GM12878 (cell line): Measurements from ENCODE around the gene RSL24D1. TPM values are rescaled to one million over a fixed set of nuclear protein-coding genes. Genes with fewer than 3 reads are reported as not detected.

Experiments used
- ATAC-seq: fragments of 200-7000 bp; cut with Tn5 transposase; 3 replicates; pipeline ENCODE4 v1.9.1; 2020; ENCODE audit warnings: mild to moderate bottlenecking, moderate library complexity
- BruUV-seq: library from RNA; stranded (reverse); fragments of 400-500 nt; replicated peaks from 2 replicates; lab custom pipeline; 2021; lab: Mats Ljungman, UMichigan
- CTCF ChIA-PET: fragments of 300-600 bp; sonication (Branson Sonifier 250); formaldehyde crosslinking; extraction: SDS; loops from one replicate; lab custom pipeline; 2021; ENCODE audit warnings: inconsistent platforms; lab: Yijun Ruan, JAX
- POLR2A ChIA-PET: fragments of 350-600 bp; formaldehyde crosslinking; extraction: SDS; loops from one replicate; lab custom pipeline; 2021; ENCODE audit warnings: inconsistent platforms; lab: Charles Lee
- RAD21 ChIA-PET: fragments of 300-600 bp; sonication (Branson Sonifier 250); formaldehyde crosslinking; loops from one replicate; lab custom pipeline; 2023; ENCODE audit warnings: antibody characterized with exemption; ENCODE audit not compliant: unreplicated experiment; lab: Charles Lee
- SMC1A ChIA-PET: fragments of 300-600 bp; sonication (Branson Sonifier 250); formaldehyde crosslinking; loops from one replicate; lab custom pipeline; 2023; ENCODE audit not compliant: unreplicated experiment, uncharacterized antibody; lab: Charles Lee
- DNase-seq: peaks from one replicate; pipeline ENCODE4 v3.0.0-alpha.2; 2011; ENCODE audit warnings: low read depth, low spot score
- FAIRE-seq: peaks from 3 replicates; lab custom pipeline; 2011; peaks lifted over from hg19 to GRCh38; lab: Jason Lieb, UNC
- H2AFZ ChIP-seq: 2 replicates; pipeline ENCODE4 v1.6.0; 2011; ENCODE audit warnings: low read depth, low read length, control low read depth; ENCODE audit not compliant: control insufficient read depth
- H3K27ac ChIP-seq: 2 replicates; pipeline ENCODE4 v1.5.1; 2011; ENCODE audit warnings: control low read depth; ENCODE audit not compliant: control insufficient read depth, insufficient read depth
- H3K27me3 ChIP-seq, 2 experiments: replicated peaks in 1 of 2; 2 replicates each; pipeline versions ENCODE4 v1.6.0 to v1.6.1; 2011; ENCODE audit warnings: low read length in 1 of 2; ENCODE audit not compliant: control insufficient read depth in 2 of 2, insufficient read depth in 2 of 2
- H3K36me3 ChIP-seq, 2 experiments: 2 replicates each; pipeline ENCODE4 v1.5.1; 2011; ENCODE audit warnings: low read length in 1 of 2; ENCODE audit not compliant: control insufficient read depth in 2 of 2, insufficient read depth in 2 of 2
- H3K4me1 ChIP-seq: 2 replicates; pipeline ENCODE4 v1.6.1; 2011; ENCODE audit warnings: mild to moderate bottlenecking, low read length, moderate library complexity, mixed read lengths; ENCODE audit not compliant: control insufficient read depth, insufficient read depth
- H3K4me2 ChIP-seq: 2 replicates; pipeline ENCODE4 v1.6.0; 2011; ENCODE audit warnings: control low read depth; ENCODE audit not compliant: control insufficient read depth, insufficient read depth
- H3K4me3 ChIP-seq: fragments of 200-600 bp; sonication (generic); 2 replicates; pipeline ENCODE4 v1.5.1; 2016
- H3K79me2 ChIP-seq: 2 replicates; pipeline ENCODE4 v1.6.0; 2011; ENCODE audit warnings: low read length; ENCODE audit not compliant: control insufficient read depth, insufficient read depth
- H3K9ac ChIP-seq: 2 replicates; pipeline ENCODE4 v1.8.0; 2011; ENCODE audit warnings: low read length, control low read depth, mixed read lengths; ENCODE audit not compliant: control insufficient read depth, insufficient read depth
- H3K9me3 ChIP-seq: replicated peaks from 3 replicates; pipeline ENCODE4 v1.5.1; 2011; ENCODE audit warnings: mild to moderate bottlenecking, low read length; ENCODE audit not compliant: control insufficient read depth, insufficient read depth
- H4K20me1 ChIP-seq: 2 replicates; pipeline ENCODE4 v1.6.0; 2011; ENCODE audit not compliant: control insufficient read depth, insufficient read depth
- ATF7 ChIP-seq: fragments of 450-650 bp; IDR thresholded peaks from 2 replicates; pipeline ENCODE4 v1.6.1; 2016; ENCODE audit warnings: low read depth, mild to moderate bottlenecking
- IKZF2 ChIP-seq, 2 experiments: fragments of 450-650 bp; IDR thresholded peaks; 2 replicates each; pipeline ENCODE4 v1.6.1; 2017; ENCODE audit warnings: mild to moderate bottlenecking in 2 of 2, moderate library complexity in 2 of 2
- KAT2A ChIP-seq: conservative IDR thresholded peaks from 2 replicates; pipeline ENCODE4 v1.6.1; 2011; ENCODE audit warnings: low read depth, low read length; ENCODE audit not compliant: control insufficient read depth
- MEF2A ChIP-seq: IDR thresholded peaks from 2 replicates; pipeline ENCODE4 v1.6.1; 2011; ENCODE audit warnings: low read depth, mild to moderate bottlenecking, low read length, moderate library complexity; ENCODE audit not compliant: insufficient read depth
- MTA2 ChIP-seq: fragments of 450-650 bp; IDR thresholded peaks from 2 replicates; pipeline ENCODE4 v1.6.1; 2016; ENCODE audit warnings: low read depth, mild to moderate bottlenecking, moderate library complexity
- NFXL1 ChIP-seq: fragments of 450-650 bp; IDR thresholded peaks from 2 replicates; pipeline ENCODE4 v1.6.1; 2017; ENCODE audit warnings: antibody characterized with exemption, mild to moderate bottlenecking, borderline replicate concordance
- NR2F1 ChIP-seq: fragments of 450-650 bp; conservative IDR thresholded peaks from 2 replicates; pipeline ENCODE4 v1.6.1; 2017; ENCODE audit warnings: mild to moderate bottlenecking
- RCOR1 ChIP-seq: conservative IDR thresholded peaks from 2 replicates; pipeline ENCODE4 v1.6.1; 2012; ENCODE audit warnings: low read depth, low read length, improper control_type of control experiment
- SREBF1 ChIP-seq: IDR thresholded peaks from 2 replicates; pipeline ENCODE4 v1.6.1; 2012; ENCODE audit warnings: mild to moderate bottlenecking, low read length
- WGBS: methylation state at CpG from one replicate; pipeline ENCODE4 v1.1.6; 2016; ENCODE audit warnings: low lambda C conversion rate; ENCODE audit not compliant: insufficient replicate concordance, insufficient coverage; ENCODE audit errors: missing lambda C conversion rate; 5-methylcytosine and 5-hydroxymethylcytosine counted together
- in situ Hi-C: fragments of 300-500 bp; cut with MboI; formaldehyde crosslinking; loops from 9 replicates; pipeline ENCODE4 v1.14.3; 2018; ENCODE audit warnings: mixed read lengths
- intact Hi-C: fragments of 100-400 bp; cut with micrococcal nuclease; formaldehyde crosslinking; loops from one replicate; pipeline ENCODE4 v1.14.2; 2022; ENCODE audit not compliant: unreplicated experiment
- polyA plus RNA-seq, 11 experiments: library from polyadenylated mRNA; depleted of rRNA in 4 of 11; unstranded in 6 of 11; stranded (reverse) in 5 of 11; fragments of >200 nt; fragmentation: Nextera tagmentation in 4 of 11; fragmentation: Illumina TruSeq in 1 of 11; extraction: Ambion mirVana in 4 of 11; extraction: Trizol in 1 of 11; gene quantifications; 1 replicate in 1 of 11; 2 replicates in 10 of 11; pipeline versions ENCODE4 v1.2.1 to v1.2.3, GENCODE V29; 2011 to 2016; ENCODE audit warnings: inconsistent platforms in 2 of 11, missing spikeins in 2 of 11, low read depth in 1 of 11
- total RNA-seq, 4 experiments: library from RNA; depleted of rRNA in 3 of 4; stranded (reverse); fragments of >200 nt in 3 of 4; fragmentation: Illumina TruSeq in 1 of 4; extraction: Trizol in 1 of 4; gene quantifications; 2 replicates each; pipeline versions ENCODE4 v1.2.1 to v1.2.3, GENCODE V29; 2013 to 2021
- TF ChIP-seq, protein P1 (sequence below): fragments of 450-650 bp; IDR thresholded peaks from 2 replicates; pipeline ENCODE4 v1.6.1; 2017; ENCODE audit warnings: low read depth, mild to moderate bottlenecking, moderate library complexity
- TF ChIP-seq, protein P2 (sequence below): IDR thresholded peaks from 2 replicates; pipeline ENCODE4 v1.6.1; 2012; ENCODE audit warnings: improper control_type of control experiment, low read depth, low read length; ENCODE audit not compliant: insufficient replicate concordance
- TF ChIP-seq, protein P3 (sequence below): IDR thresholded peaks from 2 replicates; pipeline ENCODE4 v1.6.1; 2012; ENCODE audit warnings: low read depth, low read length, improper control_type of control experiment
- TF ChIP-seq, protein P4 (sequence below): IDR thresholded peaks from 2 replicates; pipeline ENCODE4 v1.6.1; 2011; ENCODE audit warnings: low read depth, mild to moderate bottlenecking, low read length, moderate library complexity, borderline replicate concordance; ENCODE audit errors: extremely low read depth
- TF ChIP-seq, protein P5 (sequence below): fragments of 450-650 bp; conservative IDR thresholded peaks from 2 replicates; pipeline ENCODE4 v1.6.1; 2017; ENCODE audit warnings: mild to moderate bottlenecking, moderate library complexity

RSL24D1 gene
- total and polyA plus RNA-seq, 10 of the 15 experiments (the other 5 are each of a cell fraction or from before 2014, with no cell fraction given): 94.9 to 249 (median 121) TPM

DNA sequence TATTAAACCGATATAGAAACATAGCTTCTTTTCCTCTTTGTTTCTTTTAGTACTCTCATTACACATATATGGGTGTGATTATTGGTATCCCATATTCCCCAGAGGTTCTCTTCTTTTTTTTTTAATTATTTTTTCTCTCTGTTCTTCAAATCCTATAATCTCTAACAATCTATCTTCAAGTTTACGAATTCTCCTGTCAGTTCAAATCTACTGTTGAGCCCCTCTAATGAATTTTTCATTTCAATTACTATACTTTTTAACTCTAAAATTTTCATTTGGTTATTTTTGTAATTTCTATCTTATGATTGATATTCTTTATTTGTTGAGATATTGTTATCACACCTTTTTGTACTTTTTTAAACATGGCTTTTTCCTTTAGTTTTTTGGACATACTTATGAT lies 64.1 kb downstream of the RSL24D1 start:
- ATAC-seq (no peak), DNase-seq (no peak), FAIRE-seq (no peak)
- ChIA-PET CTCF (no interaction called here), SMC1A (interaction anchor here (0.6 kb wide), 2 partner anchors 13 to 1553 kb away, joined by 3 read pairs; no protein-coding TSS in a partner anchor), RAD21 (no interaction called here), POLR2A (no interaction called here)
- no peak overlapping the region for H3K9ac ChIP-seq
- WGBS: 49% methylated on average over 2 of the region's 2 CpGs
- H3K27me3 ChIP-seq: no peaks in the 10 kb centered on the region
- no peaks in the 10 kb centered on the region; the same call in 2 of the 3 replicates for H3K9me3 ChIP-seq
- no peak overlapping the region for H3K4me3 ChIP-seq
- H3K4me1 ChIP-seq: no peaks in the 10 kb centered on the region
- no peaks in the 10 kb centered on the region for H3K36me3 ChIP-seq
- no peak overlapping the region for H3K4me2 ChIP-seq
- H3K79me2 ChIP-seq: no peaks in the 10 kb centered on the region
- in situ Hi-C loops: no loop called here
- intact Hi-C loops: no loop called here
- H3K27ac ChIP-seq: no peak overlapping the region
- no TSS peak for BruUV-seq
- H4K20me1 ChIP-seq: no peaks in the 10 kb centered on the region
- no peak overlapping the region for H2AFZ ChIP-seq
- TF ChIP-seq RCOR1: no peak
- TF ChIP-seq, protein P1, sequence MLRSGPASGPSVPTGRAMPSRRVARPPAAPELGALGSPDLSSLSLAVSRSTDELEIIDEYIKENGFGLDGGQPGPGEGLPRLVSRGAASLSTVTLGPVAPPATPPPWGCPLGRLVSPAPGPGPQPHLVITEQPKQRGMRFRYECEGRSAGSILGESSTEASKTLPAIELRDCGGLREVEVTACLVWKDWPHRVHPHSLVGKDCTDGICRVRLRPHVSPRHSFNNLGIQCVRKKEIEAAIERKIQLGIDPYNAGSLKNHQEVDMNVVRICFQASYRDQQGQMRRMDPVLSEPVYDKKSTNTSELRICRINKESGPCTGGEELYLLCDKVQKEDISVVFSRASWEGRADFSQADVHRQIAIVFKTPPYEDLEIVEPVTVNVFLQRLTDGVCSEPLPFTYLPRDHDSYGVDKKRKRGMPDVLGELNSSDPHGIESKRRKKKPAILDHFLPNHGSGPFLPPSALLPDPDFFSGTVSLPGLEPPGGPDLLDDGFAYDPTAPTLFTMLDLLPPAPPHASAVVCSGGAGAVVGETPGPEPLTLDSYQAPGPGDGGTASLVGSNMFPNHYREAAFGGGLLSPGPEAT: no peak
- no peak for TF ChIP-seq MTA2
- no peak for TF ChIP-seq IKZF2 (IDR thresholded peaks at IDR 0.05)
- TF ChIP-seq, protein P2, sequence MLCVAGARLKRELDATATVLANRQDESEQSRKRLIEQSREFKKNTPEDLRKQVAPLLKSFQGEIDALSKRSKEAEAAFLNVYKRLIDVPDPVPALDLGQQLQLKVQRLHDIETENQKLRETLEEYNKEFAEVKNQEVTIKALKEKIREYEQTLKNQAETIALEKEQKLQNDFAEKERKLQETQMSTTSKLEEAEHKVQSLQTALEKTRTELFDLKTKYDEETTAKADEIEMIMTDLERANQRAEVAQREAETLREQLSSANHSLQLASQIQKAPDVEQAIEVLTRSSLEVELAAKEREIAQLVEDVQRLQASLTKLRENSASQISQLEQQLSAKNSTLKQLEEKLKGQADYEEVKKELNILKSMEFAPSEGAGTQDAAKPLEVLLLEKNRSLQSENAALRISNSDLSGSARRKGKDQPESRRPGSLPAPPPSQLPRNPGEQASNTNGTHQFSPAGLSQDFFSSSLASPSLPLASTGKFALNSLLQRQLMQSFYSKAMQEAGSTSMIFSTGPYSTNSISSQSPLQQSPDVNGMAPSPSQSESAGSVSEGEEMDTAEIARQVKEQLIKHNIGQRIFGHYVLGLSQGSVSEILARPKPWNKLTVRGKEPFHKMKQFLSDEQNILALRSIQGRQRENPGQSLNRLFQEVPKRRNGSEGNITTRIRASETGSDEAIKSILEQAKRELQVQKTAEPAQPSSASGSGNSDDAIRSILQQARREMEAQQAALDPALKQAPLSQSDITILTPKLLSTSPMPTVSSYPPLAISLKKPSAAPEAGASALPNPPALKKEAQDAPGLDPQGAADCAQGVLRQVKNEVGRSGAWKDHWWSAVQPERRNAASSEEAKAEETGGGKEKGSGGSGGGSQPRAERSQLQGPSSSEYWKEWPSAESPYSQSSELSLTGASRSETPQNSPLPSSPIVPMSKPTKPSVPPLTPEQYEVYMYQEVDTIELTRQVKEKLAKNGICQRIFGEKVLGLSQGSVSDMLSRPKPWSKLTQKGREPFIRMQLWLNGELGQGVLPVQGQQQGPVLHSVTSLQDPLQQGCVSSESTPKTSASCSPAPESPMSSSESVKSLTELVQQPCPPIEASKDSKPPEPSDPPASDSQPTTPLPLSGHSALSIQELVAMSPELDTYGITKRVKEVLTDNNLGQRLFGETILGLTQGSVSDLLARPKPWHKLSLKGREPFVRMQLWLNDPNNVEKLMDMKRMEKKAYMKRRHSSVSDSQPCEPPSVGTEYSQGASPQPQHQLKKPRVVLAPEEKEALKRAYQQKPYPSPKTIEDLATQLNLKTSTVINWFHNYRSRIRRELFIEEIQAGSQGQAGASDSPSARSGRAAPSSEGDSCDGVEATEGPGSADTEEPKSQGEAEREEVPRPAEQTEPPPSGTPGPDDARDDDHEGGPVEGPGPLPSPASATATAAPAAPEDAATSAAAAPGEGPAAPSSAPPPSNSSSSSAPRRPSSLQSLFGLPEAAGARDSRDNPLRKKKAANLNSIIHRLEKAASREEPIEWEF: no peak
- TF ChIP-seq, protein P3, sequence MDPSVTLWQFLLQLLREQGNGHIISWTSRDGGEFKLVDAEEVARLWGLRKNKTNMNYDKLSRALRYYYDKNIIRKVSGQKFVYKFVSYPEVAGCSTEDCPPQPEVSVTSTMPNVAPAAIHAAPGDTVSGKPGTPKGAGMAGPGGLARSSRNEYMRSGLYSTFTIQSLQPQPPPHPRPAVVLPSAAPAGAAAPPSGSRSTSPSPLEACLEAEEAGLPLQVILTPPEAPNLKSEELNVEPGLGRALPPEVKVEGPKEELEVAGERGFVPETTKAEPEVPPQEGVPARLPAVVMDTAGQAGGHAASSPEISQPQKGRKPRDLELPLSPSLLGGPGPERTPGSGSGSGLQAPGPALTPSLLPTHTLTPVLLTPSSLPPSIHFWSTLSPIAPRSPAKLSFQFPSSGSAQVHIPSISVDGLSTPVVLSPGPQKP: no peak
- no peak for TF ChIP-seq NR2F1
- TF ChIP-seq, protein P4, sequence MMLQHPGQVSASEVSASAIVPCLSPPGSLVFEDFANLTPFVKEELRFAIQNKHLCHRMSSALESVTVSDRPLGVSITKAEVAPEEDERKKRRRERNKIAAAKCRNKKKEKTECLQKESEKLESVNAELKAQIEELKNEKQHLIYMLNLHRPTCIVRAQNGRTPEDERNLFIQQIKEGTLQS: no peak
- TF ChIP-seq NFXL1: no peak
- no peak for TF ChIP-seq KAT2A
- no peak for TF ChIP-seq MEF2A
- no peak for TF ChIP-seq SREBF1
- TF ChIP-seq, protein P5, sequence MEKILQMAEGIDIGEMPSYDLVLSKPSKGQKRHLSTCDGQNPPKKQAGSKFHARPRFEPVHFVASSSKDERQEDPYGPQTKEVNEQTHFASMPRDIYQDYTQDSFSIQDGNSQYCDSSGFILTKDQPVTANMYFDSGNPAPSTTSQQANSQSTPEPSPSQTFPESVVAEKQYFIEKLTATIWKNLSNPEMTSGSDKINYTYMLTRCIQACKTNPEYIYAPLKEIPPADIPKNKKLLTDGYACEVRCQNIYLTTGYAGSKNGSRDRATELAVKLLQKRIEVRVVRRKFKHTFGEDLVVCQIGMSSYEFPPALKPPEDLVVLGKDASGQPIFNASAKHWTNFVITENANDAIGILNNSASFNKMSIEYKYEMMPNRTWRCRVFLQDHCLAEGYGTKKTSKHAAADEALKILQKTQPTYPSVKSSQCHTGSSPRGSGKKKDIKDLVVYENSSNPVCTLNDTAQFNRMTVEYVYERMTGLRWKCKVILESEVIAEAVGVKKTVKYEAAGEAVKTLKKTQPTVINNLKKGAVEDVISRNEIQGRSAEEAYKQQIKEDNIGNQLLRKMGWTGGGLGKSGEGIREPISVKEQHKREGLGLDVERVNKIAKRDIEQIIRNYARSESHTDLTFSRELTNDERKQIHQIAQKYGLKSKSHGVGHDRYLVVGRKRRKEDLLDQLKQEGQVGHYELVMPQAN: no peak
- TF ChIP-seq ATF7: no peak
